Measurements from ENCODE around the gene SMIM5. TPM values are rescaled to one million over a fixed set of nuclear protein-coding genes. Genes with fewer than 3 reads are reported as not detected.

The SMIM5 gene
- total RNA-seq, 1 experiment from 2014 or later = 0.24 TPM

- H3K9me3 Mint-ChIP-seq = no peaks in the 10 kb centered on the region
Measured at GRCh38 chr17:75640556-75641119, 7.4 kb downstream of the SMIM5 start.

More at GRCh38 chr17:75640556-75641119, 7.4 kb downstream of the SMIM5 start:
- H3K9me3 ChIP-seq (ENCODE audit: control insufficient read depth, low read depth, low read length) = no peaks in the 10 kb centered on the region
- no peak overlapping the region for H3K4me2 ChIP-seq (ENCODE audit: insufficient read depth, insufficient read length, low read length)
- no peak overlapping the region for H4K91ac ChIP-seq (ENCODE audit: insufficient read length, low read depth, low read length)
- no peaks in the 10 kb centered on the region for H4K20me1 ChIP-seq (ENCODE audit: control insufficient read depth, insufficient read depth, insufficient read length)
- peaks cover 0 to 4% (median 3%) of the 10 kb centered on the region in 3 experiments; a peak in 2 of 7 replicates for H3K36me3 Mint-ChIP-seq (ENCODE audit: insufficient read depth in 1 of 3, low read depth in 3 of 3)
- TF ChIP-seq CTCF (conservative IDR thresholded peaks at IDR 0.05) = no peak
- no peak overlapping the region for H2AK5ac ChIP-seq (ENCODE audit: insufficient read length, low read length)
- no peaks in the 10 kb centered on the region for H3K27me3 ChIP-seq (ENCODE audit: insufficient read depth, low read length)
- H3K4ac ChIP-seq (ENCODE audit: low read depth, low read length) = no peak overlapping the region
- no peak overlapping the region for H3K18ac ChIP-seq (ENCODE audit: insufficient read length, low read depth, low read length)
- no peak overlapping the region for H2BK120ac ChIP-seq (ENCODE audit: low read depth, low read length, poor library complexity, severe bottlenecking)
- H3K4me1 Mint-ChIP-seq = peaks cover 27 to 32% of the 10 kb centered on the region in 2 experiments
- no peak overlapping the region; a peak in 1 of 7 replicates for H3K27ac Mint-ChIP-seq
- H3K56ac ChIP-seq (ENCODE audit: insufficient read length, low read depth, low read length) = no peak overlapping the region
- no peak overlapping the region for H2BK20ac ChIP-seq (ENCODE audit: low read depth, low read length, poor library complexity, severe bottlenecking)
- H3K27ac ChIP-seq (ENCODE audit: insufficient read length, low read depth, low read length) = no peak overlapping the region
- H3T11ph ChIP-seq (ENCODE audit: low read length) = no peak overlapping the region
- H2BK15ac ChIP-seq (ENCODE audit: low read depth, low read length) = no peak overlapping the region
- no peak overlapping the region for H3K23ac ChIP-seq (ENCODE audit: insufficient read length, low read depth, low read length)
- no peaks in the 10 kb centered on the region for H3K79me1 ChIP-seq (ENCODE audit: insufficient read depth, low read depth, low read length, poor library complexity, severe bottlenecking)
- H3K9ac ChIP-seq (ENCODE audit: extremely low read depth, insufficient read length, low read length) = no peak overlapping the region
- no CpG with 5 or more reads among the region's 13 CpGs for WGBS (ENCODE audit: extremely low coverage, insufficient read length, low lambda C conversion rate)
- H3K4me1 ChIP-seq (ENCODE audit: insufficient read depth, low read length) = peaks cover 7% of the 10 kb centered on the region; the same call in 1 of the 2 replicates
- H2AFZ ChIP-seq (ENCODE audit: low read length) = no peak overlapping the region
- no peaks in the 10 kb centered on the region for H3K23me2 ChIP-seq (ENCODE audit: insufficient read length, low read depth, low read length, poor library complexity, severe bottlenecking)
- DNase-seq = no peak
- no peak overlapping the region for H4K5ac ChIP-seq (ENCODE audit: insufficient read length, low read depth, low read length)
- no peak overlapping the region for H3K4me3 Mint-ChIP-seq
- H4K8ac ChIP-seq (replicated peaks; ENCODE audit: insufficient read length, low read depth, low read length) = no peak overlapping the region
- no peak overlapping the region for H2BK12ac ChIP-seq (ENCODE audit: insufficient read length, low read depth, low read length)
- no peaks in the 10 kb centered on the region for H3K27me3 Mint-ChIP-seq (ENCODE audit: low read depth)
- H3K79me2 ChIP-seq (ENCODE audit: insufficient read depth, low read length) = no peaks in the 10 kb centered on the region
- no peak overlapping the region for H3K14ac ChIP-seq (ENCODE audit: insufficient read depth, low read length)
- H2BK5ac ChIP-seq (ENCODE audit: insufficient read length, low read length) = no peak overlapping the region

All from H9 (cell line).